Activated B cell treated with CpG ODN at 0.5 μM for 24 hours (primary cell): ENCODE results near the gene PLA2G7. TPM values are rescaled to one million over a fixed set of nuclear protein-coding genes. Genes with fewer than 3 reads are reported as not detected.

ENCODE experiments used
- ATAC-seq: fragments of 200-7000 bp; cut with Tn5 transposase; one replicate; pipeline ENCODE4 v1.10.0; 2021; ENCODE audit warnings: low read depth, mild to moderate bottlenecking, moderate library complexity
- CTCF ChIA-PET: fragments of 350-600 bp; sonication (Branson Sonifier 250); formaldehyde crosslinking; loops from one replicate; lab custom pipeline; 2021; ENCODE audit warnings: antibody characterized with exemption; lab: Charles Lee
- POLR2A ChIA-PET: fragments of 350-600 bp; sonication (Branson Sonifier 250); formaldehyde crosslinking; loops from one replicate; lab custom pipeline; 2021; ENCODE audit warnings: antibody characterized with exemption; lab: Charles Lee
- DNase-seq: peaks from one replicate; pipeline ENCODE4 v3.0.0; 2022
- H3K27ac Mint-ChIP-seq: one replicate; pipeline ENCODE4 v1.8.0; 2020; ENCODE audit warnings: mixed read lengths
- H3K27me3 Mint-ChIP-seq: one replicate; pipeline ENCODE4 v1.8.0; 2021; ENCODE audit warnings: mixed read lengths
- H3K36me3 Mint-ChIP-seq: one replicate; pipeline ENCODE4 v1.8.0; 2021; ENCODE audit warnings: low read depth, mixed read lengths
- H3K4me1 Mint-ChIP-seq: one replicate; pipeline ENCODE4 v1.8.0; 2021; ENCODE audit warnings: mixed read lengths
- H3K4me3 Mint-ChIP-seq: one replicate; pipeline ENCODE4 v1.8.0; 2020; ENCODE audit warnings: mild to moderate bottlenecking, mixed read lengths
- H3K9me3 Mint-ChIP-seq: one replicate; pipeline ENCODE4 v1.8.0; 2020; ENCODE audit warnings: mixed read lengths
- intact Hi-C: fragments of 100-400 bp; cut with micrococcal nuclease; formaldehyde crosslinking; loops from one replicate; pipeline ENCODE4 v1.15.1; 2024
- total RNA-seq: library from RNA; stranded (reverse); gene quantifications from 2 replicates; pipeline ENCODE4 v1.2.3, GENCODE V29; 2022
- TF ChIP-seq, protein P1 (sequence below): fragments of 200-600 bp; IDR thresholded peaks from one replicate; pipeline ENCODE4 v1.8.0; 2022; ENCODE audit warnings: antibody characterized with exemption, mild to moderate bottlenecking

The PLA2G7 gene
- total RNA-seq, 1 donor from 2014 or later, result 0.38 TPM

DNA sequence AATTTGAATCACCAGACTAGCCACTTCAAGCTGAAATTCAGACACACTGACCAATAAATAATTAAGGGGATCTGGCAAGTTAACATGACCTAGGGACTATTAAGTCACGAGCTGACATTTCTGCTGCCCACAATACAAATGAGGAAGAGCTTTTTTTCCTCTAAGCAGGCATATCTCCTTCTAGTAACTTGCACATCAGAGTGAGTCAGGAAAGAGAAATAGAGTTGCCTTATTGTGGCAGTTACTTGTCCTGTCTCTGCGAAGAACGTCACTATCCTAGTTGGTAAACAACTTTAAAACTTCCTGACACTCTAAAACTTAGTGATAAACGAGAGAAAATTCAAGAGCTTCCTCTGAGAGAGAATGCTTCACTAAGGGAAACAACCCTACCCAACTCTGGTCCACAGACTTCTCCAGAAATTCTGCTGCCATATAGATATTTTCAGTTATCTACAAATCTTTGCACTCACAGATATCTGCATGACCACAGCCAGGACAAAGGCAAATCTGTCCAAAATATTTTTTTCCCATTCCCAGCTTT, 4.2 kb downstream of the PLA2G7 start:
- no peaks in the 10 kb centered on the region for H3K36me3 Mint-ChIP-seq
- ChIA-PET CTCF (no interaction called here), POLR2A (no interaction called here)
- no peak overlapping the region for H3K27ac Mint-ChIP-seq
- peaks cover 13% of the 10 kb centered on the region for H3K4me1 Mint-ChIP-seq
- H3K9me3 Mint-ChIP-seq, result no peaks in the 10 kb centered on the region
- intact Hi-C loops, result no loop called here
- ATAC-seq (no peak), DNase-seq (no peak)
- no peak overlapping the region for H3K4me3 Mint-ChIP-seq
- TF ChIP-seq, protein P1, sequence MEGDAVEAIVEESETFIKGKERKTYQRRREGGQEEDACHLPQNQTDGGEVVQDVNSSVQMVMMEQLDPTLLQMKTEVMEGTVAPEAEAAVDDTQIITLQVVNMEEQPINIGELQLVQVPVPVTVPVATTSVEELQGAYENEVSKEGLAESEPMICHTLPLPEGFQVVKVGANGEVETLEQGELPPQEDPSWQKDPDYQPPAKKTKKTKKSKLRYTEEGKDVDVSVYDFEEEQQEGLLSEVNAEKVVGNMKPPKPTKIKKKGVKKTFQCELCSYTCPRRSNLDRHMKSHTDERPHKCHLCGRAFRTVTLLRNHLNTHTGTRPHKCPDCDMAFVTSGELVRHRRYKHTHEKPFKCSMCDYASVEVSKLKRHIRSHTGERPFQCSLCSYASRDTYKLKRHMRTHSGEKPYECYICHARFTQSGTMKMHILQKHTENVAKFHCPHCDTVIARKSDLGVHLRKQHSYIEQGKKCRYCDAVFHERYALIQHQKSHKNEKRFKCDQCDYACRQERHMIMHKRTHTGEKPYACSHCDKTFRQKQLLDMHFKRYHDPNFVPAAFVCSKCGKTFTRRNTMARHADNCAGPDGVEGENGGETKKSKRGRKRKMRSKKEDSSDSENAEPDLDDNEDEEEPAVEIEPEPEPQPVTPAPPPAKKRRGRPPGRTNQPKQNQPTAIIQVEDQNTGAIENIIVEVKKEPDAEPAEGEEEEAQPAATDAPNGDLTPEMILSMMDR, result no peak
- peaks cover 53% of the 10 kb centered on the region for H3K27me3 Mint-ChIP-seq

DNA sequence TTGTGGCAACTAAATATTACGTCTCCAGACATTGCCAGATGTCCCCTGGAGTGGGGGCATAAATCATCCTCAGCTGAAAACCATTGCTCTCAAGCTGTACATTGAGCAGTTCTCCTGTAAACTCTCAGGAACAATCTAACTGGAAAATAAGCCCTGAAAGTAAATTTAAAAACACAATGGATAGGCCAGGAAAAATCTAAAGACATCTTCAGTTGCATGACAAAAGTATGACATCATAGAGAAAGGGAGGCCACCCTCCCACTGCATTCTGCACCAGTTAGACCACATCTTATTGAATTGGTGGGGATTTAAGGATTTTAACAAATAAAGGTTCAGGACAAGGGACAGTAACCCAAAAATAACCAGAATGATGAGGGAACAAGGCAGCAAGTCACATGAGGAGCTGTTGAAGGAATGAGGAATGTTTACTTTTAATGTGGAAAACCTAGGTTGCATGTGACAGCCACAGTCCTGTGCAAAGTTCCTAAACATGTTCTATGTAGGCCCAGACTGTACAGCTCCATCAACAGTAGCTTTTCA, 5.3 kb downstream of the PLA2G7 start:
- no peak overlapping the region for H3K4me3 Mint-ChIP-seq
- CTCF ChIA-PET, result no interaction called here
- no peak for ATAC-seq
- TF ChIP-seq, protein P1, result no peak
- DNase-seq, result no peak
- H3K27me3 Mint-ChIP-seq, result peaks cover 50% of the 10 kb centered on the region
- H3K27ac Mint-ChIP-seq, result no peak overlapping the region
- no peaks in the 10 kb centered on the region for H3K36me3 Mint-ChIP-seq
- intact Hi-C loops, result no loop called here
- H3K4me1 Mint-ChIP-seq, result peaks cover 11% of the 10 kb centered on the region
- H3K9me3 Mint-ChIP-seq, result no peaks in the 10 kb centered on the region
- POLR2A ChIA-PET, result no interaction called here

DNA sequence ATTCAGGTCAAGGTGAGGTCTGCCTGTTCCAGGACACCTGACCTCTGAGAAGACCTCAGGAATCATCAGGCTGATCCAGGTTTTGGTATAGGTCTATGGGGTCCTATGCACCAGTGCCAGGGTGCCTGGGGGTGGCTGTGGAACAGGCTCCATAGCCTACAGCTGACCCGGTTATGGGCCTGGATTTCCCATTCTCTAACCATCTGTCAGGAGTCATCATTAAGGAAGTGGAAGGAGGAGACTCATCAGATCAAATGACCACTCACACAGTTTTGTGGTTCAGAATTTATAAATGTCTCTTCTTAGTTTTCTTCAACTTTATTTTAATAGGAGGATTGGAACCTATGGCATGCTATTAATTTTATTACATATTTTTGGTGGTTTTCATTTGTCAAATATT, 14.8 kb downstream of the PLA2G7 start:
- no peak for DNase-seq
- CTCF ChIA-PET, result no interaction called here
- H3K27me3 Mint-ChIP-seq, result peaks cover 26% of the 10 kb centered on the region

DNA sequence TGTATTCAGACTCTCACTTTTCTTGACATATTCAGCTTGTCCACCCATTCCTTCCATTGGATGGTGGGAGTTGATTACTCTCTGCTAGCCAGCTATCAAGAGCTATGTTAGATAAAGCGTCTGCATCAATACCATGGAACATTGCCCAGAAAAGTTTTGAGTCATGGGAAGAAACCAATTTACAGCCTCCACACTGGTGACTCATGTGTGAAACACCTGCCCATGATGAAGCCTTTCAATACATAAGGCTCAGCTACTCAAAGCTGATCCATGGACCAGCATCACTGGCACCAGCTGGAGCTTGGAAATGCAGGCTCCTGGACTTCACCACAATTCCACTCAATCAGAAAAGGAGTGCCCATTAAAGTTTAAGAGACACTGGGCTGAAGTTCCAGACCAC, 16.1 kb downstream of the PLA2G7 start:
- ATAC-seq, result no peak
- intact Hi-C loops, result no loop called here
- H3K4me1 Mint-ChIP-seq, result no peaks in the 10 kb centered on the region
- no peak overlapping the region for H3K4me3 Mint-ChIP-seq
- POLR2A ChIA-PET, result no interaction called here
- H3K27ac Mint-ChIP-seq, result no peak overlapping the region
- no peak for DNase-seq
- H3K27me3 Mint-ChIP-seq, result peaks cover 21% of the 10 kb centered on the region
- H3K36me3 Mint-ChIP-seq, result no peaks in the 10 kb centered on the region
- no peaks in the 10 kb centered on the region for H3K9me3 Mint-ChIP-seq
- CTCF ChIA-PET, result no interaction called here
- TF ChIP-seq, protein P1, result no peak

More for the DNA sequence above, 14.8 kb downstream of the PLA2G7 start:
- Mint-ChIP-seq H3K9me3 (no peaks in the 10 kb centered on the region), H3K4me3 (no peak overlapping the region), H3K27ac (no peak overlapping the region), H3K36me3 (no peaks in the 10 kb centered on the region), H3K4me1 (no peaks in the 10 kb centered on the region)
- no peak for ATAC-seq
- TF ChIP-seq, protein P1, result no peak
- intact Hi-C loops, result no loop called here
- POLR2A ChIA-PET, result no interaction called here

DNA sequence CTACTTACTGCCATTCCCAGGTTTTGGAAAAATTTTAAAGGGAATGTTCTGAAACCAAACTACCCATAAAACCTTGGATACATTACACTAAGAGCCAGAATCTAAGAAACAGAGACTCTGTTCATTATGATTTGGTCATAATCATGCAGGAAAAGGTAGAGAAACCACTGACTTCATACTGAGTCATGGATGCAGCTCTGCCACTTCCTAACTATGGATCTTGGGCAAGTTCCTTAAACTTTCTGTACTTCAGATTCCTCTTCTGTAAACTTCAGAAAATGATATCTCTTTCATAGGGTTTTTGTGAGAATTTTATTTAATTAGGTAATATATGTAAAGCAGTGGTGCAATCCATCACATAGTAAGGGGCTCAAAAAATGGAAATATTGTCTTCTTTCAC, 20.0 kb downstream of the PLA2G7 start:
- no peak for ATAC-seq

More for the DNA sequence above, 20.0 kb downstream of the PLA2G7 start:
- H3K9me3 Mint-ChIP-seq, result no peaks in the 10 kb centered on the region
- peaks cover 13% of the 10 kb centered on the region for H3K27me3 Mint-ChIP-seq
- H3K27ac Mint-ChIP-seq, result no peak overlapping the region
- H3K4me3 Mint-ChIP-seq, result no peak overlapping the region
- no peaks in the 10 kb centered on the region for H3K4me1 Mint-ChIP-seq
- DNase-seq, result no peak
- POLR2A ChIA-PET, result no interaction called here
- CTCF ChIA-PET, result no interaction called here
- no peaks in the 10 kb centered on the region for H3K36me3 Mint-ChIP-seq
- TF ChIP-seq, protein P1, result no peak
- intact Hi-C loops, result no loop called here
